Skeletal muscle tissue (tissue), 4 donors: ENCODE results near the gene L3HYPDH. TPM values are rescaled to one million over a fixed set of nuclear protein-coding genes. Genes with fewer than 3 reads are reported as not detected.

ENCODE experiments used
- H3K27ac ChIP-seq: one replicate; pipeline ENCODE4 v1.7.0; 2013; ENCODE audit warnings: mild to moderate bottlenecking, low read depth, low read length, inconsistent platforms
- H3K27me3 ChIP-seq, 3 donors: one replicate each; pipeline ENCODE4 v1.7.0; 2013; ENCODE audit warnings: low read length in 3 of 3; ENCODE audit not compliant: control insufficient read depth in 3 of 3, insufficient read depth in 3 of 3
- H3K36me3 ChIP-seq, 3 donors: one replicate each; pipeline ENCODE4 v1.7.0; 2013; ENCODE audit warnings: low read length in 3 of 3; ENCODE audit not compliant: control insufficient read depth in 3 of 3, insufficient read depth in 3 of 3
- H3K4me1 ChIP-seq, 3 donors: one replicate each; pipeline ENCODE4 v1.7.0; 2013; ENCODE audit warnings: low read length in 3 of 3, mild to moderate bottlenecking in 3 of 3; ENCODE audit not compliant: control insufficient read depth in 3 of 3, insufficient read depth in 3 of 3
- H3K4me3 ChIP-seq, 3 donors: one replicate each; pipeline ENCODE4 v1.7.0; 2013; ENCODE audit warnings: low read length in 3 of 3
- H3K9ac ChIP-seq, 3 donors: one replicate each; pipeline ENCODE4 v1.7.0; 2013; ENCODE audit warnings: low read length in 3 of 3, mild to moderate bottlenecking in 3 of 3, moderate library complexity in 2 of 3, low read depth in 1 of 3
- H3K9me3 ChIP-seq, 3 donors: one replicate each; pipeline ENCODE4 v1.7.0; 2013; ENCODE audit warnings: low read length in 3 of 3; ENCODE audit not compliant: control insufficient read depth in 3 of 3
- total RNA-seq: library from RNA; depleted of rRNA; stranded (reverse); fragments of >200 nt; gene quantifications from one replicate; pipeline ENCODE4 v1.2.3, GENCODE V29; 2014
- donor health status: Osteomylitis.

The L3HYPDH gene
- total RNA-seq, 1 donor from 2014 or later = 25.6 TPM

DNA sequence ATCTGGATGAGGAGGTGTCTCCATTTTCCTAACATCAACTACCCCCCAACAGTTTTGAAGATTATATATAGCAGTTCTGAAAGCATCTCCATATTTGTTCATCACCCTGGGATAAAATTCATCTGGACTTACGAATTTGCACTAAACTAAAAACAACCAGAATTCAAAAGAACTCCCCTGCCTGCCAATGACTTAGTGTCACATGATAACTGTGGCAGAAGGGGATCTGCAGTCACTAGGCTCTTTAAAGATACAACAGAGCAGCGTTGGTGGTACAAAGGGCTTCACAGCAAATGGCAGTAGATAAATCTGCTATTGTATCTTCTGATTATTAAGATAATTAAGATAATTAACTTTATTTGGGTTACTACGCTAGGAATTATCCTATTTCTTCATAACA lies 49.1 kb downstream of the L3HYPDH start:
- no peaks in the 10 kb centered on the region for H3K36me3 ChIP-seq
- H3K9ac ChIP-seq = no peak overlapping the region
- H3K27me3 ChIP-seq = no peaks in the 10 kb centered on the region
- no peak overlapping the region for H3K27ac ChIP-seq
- H3K4me1 ChIP-seq = no peaks in the 10 kb centered on the region
- no peaks in the 10 kb centered on the region for H3K9me3 ChIP-seq
- no peak overlapping the region for H3K4me3 ChIP-seq

- Histone ChIP-seq H3K4me3 (no peak overlapping the region), H3K9me3 (no peaks in the 10 kb centered on the region), H3K27me3 (no peaks in the 10 kb centered on the region), H3K9ac (no peak overlapping the region), H3K36me3 (no peaks in the 10 kb centered on the region), H3K27ac (no peak overlapping the region), H3K4me1 (peaks cover 10 to 14% (median 14%) of the 10 kb centered on the region in 3 donors)
These were observed 54.4 kb downstream of the L3HYPDH start for GRCh38 chr14:59429790-59430189.

DNA sequence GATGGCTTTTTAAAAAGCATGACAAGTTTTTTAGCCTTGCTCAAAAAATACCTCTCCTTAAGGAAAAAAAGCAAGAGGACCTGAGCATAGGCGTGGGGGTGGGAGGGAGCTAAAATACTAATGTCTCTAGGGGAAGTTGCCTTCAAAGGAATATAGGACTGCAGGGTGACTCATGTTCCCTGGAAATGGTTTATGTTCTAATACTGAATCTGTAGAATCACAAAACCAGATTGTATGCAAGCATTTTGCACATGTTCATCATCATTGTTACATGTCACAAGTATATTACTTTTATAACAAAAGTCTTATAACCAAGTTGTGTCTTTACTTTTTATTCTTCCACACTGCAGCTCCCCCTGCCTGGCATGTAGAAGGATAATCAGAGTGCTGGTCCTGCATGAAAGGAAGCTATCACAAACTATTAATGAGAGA lies 55.6 kb downstream of the L3HYPDH start:
- Histone ChIP-seq H3K27me3 (no peaks in the 10 kb centered on the region), H3K4me3 (no peak overlapping the region), H3K27ac (no peak overlapping the region), H3K9me3 (no peaks in the 10 kb centered on the region), H3K36me3 (no peaks in the 10 kb centered on the region), H3K9ac (no peak overlapping the region), H3K4me1 (peaks cover 10 to 14% (median 14%) of the 10 kb centered on the region in 3 donors)

DNA sequence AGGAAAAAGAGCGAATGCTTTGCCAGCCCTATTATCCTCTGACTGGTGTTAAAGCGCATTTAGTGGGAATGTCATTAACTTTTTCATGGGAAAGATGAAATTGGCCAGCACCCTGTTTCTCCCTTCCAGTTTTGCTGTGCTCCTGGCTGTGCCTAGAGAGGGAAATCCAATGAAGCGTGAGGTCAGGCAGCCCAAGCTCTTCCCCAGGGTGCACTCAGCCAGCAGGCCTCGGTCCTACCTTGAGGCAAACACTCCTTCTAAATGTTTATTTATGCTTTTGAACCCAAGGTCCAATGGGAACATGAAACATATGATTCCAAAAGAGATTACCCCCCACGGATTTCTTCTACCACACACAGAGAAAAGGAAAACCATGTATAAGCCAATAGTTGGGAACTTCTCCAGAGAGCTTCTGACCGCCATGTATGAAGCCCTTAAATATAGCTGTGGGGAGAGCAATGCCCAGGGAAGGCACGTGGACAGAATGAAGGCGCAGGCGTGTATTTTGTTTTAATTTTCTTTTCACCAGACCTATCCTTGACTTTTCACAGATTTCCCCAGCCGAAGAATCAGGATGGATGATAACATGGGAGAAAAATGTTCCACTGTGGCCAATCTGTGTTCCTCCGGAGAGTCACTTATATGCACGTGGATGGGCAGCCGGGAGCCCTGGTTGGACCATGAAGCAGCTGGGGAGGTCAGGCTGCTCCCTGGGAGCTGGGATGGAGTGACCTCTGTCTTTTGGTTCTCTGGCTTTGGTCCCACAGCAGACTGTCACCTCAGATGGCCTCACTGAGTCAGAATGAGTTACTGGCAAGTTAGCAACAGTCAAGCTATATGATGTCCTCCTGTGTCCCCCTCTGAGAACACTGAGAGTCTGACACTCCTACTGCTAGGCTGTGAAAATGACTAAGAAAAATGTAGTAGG lies 56.3 kb downstream of the L3HYPDH start:
- H3K4me3 ChIP-seq = no peak overlapping the region
- no peaks in the 10 kb centered on the region for H3K9me3 ChIP-seq
- no peaks in the 10 kb centered on the region for H3K36me3 ChIP-seq
- H3K27me3 ChIP-seq = no peaks in the 10 kb centered on the region
- H3K27ac ChIP-seq = peak overlapping the region; percentile 34
- no peak overlapping the region for H3K9ac ChIP-seq
- peaks cover 10 to 14% (median 14%) of the 10 kb centered on the region in 3 donors for H3K4me1 ChIP-seq

DNA sequence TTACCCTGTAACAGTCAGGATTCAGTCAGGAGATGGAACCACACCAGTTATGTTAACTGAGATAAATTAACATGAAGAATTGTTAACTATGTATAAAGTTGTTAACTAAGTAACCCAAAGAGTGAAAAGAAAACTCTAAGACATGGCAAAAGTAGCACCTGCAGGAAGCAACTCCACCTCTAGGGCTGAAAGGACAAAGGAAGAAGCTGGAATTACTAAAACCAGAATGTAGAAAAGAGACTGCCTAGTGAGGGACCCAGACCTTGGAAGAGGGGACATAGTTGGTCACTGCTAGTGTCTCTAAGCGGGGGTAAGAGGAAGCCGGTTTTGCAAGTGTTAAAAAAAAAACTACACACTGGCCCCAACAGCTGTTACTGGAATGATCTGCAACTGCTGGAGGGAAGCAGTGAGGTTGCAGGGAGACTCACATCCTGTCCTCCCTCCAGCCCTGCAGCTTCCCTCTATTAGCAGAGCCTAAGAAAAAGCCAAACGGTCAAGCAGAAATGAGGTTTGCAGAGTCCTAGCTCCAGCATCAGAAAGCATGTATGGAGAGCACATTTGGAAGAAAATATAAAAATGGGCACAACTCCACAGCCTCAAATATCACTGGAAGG lies 58.8 kb downstream of the L3HYPDH start:
- Histone ChIP-seq H3K4me1 (peaks cover 10 to 14% (median 14%) of the 10 kb centered on the region in 3 donors), H3K27ac (peak overlapping the region; percentile 49), H3K9ac (no peak overlapping the region), H3K9me3 (no peaks in the 10 kb centered on the region), H3K36me3 (no peaks in the 10 kb centered on the region), H3K4me3 (no peak overlapping the region), H3K27me3 (no peaks in the 10 kb centered on the region)

- peaks cover 10 to 14% (median 14%) of the 10 kb centered on the region in 3 donors for H3K4me1 ChIP-seq
These were observed 59.7 kb downstream of the L3HYPDH start for GRCh38 chr14:59424341-59425071.

More at GRCh38 chr14:59424341-59425071, 59.7 kb downstream of the L3HYPDH start:
- H3K27me3 ChIP-seq = no peaks in the 10 kb centered on the region
- H3K4me3 ChIP-seq = no peak overlapping the region
- H3K36me3 ChIP-seq = no peaks in the 10 kb centered on the region
- no peak overlapping the region for H3K9ac ChIP-seq
- peak overlapping the region; percentile 49 for H3K27ac ChIP-seq
- H3K9me3 ChIP-seq = no peaks in the 10 kb centered on the region

Other genes starting within 250 kb of the L3HYPDH start
- 2.6 TPM for gene GPR135, start 19.0 kb downstream of the L3HYPDH start, total RNA-seq
- gene JKAMP, start 109 bp upstream of the L3HYPDH start, total RNA-seq = 48.5 TPM
- not detected for gene CCDC175, start 92.4 kb upstream of the L3HYPDH start, total RNA-seq